HepG2 (cell line): ENCODE data around the gene CAPN15. TPM values are rescaled to one million over a fixed set of nuclear protein-coding genes. Genes with fewer than 3 reads are reported as not detected.

Experiments used
- ATAC-seq: fragments of 200-7000 bp; cut with Tn5 transposase; 3 replicates; pipeline ENCODE4 v1.9.1; 2020; ENCODE audit warnings: mild to moderate bottlenecking, moderate library complexity
- BruUV-seq: library from RNA; stranded (reverse); fragments of 400-500 nt; replicated peaks from 2 replicates; lab custom pipeline; 2021; lab: Mats Ljungman, UMichigan
- CTCF ChIA-PET: fragments of 300-600 bp; formaldehyde crosslinking; extraction: SDS; loops from one replicate; lab custom pipeline; 2021; ENCODE audit warnings: low total read pairs, inconsistent platforms, low intra/inter-chr PET ratio; lab: Yijun Ruan, JAX
- POLR2A ChIA-PET: fragments of 350-600 bp; sonication (Branson Sonifier 250); formaldehyde crosslinking; loops from one replicate; lab custom pipeline; 2020; ENCODE audit warnings: antibody characterized with exemption, inconsistent platforms; lab: Yijun Ruan, JAX
- DNase-seq: peaks from one replicate; pipeline ENCODE4 v3.0.0-alpha.2; 2015; ENCODE audit warnings: low spot score
- FAIRE-seq: peaks from 3 replicates; lab custom pipeline; 2011; peaks lifted over from hg19 to GRCh38; lab: Jason Lieb, UNC
- H2AFZ ChIP-seq: one replicate; pipeline ENCODE4 v1.6.1; 2011; ENCODE audit warnings: low read length, inconsistent platforms
- H3K27ac ChIP-seq: fragments of 300-600 bp; 3 replicates; pipeline ENCODE4 v1.8.0; 2011; ENCODE audit warnings: mixed run types, mild to moderate bottlenecking, mixed read lengths, low read length, inconsistent platforms; ENCODE audit not compliant: insufficient read depth; ENCODE audit errors: extremely low read length
- H3K27me3 ChIP-seq, 2 experiments: fragments of 200-600 bp in 1 of 2; 2 replicates in 1 of 2; 3 replicates in 1 of 2; pipeline versions ENCODE4 v1.6.0 to v1.8.0; 2011; ENCODE audit warnings: low read length in 2 of 2, mild to moderate bottlenecking in 2 of 2, moderate library complexity in 2 of 2, inconsistent platforms in 1 of 2; ENCODE audit not compliant: insufficient read depth in 2 of 2, control insufficient read depth in 1 of 2
- H3K36me3 ChIP-seq, 2 experiments: fragments of 200-600 bp in 1 of 2; replicated peaks in 1 of 2; 2 replicates in 1 of 2; 3 replicates in 1 of 2; pipeline versions ENCODE4 v1.5.1 to v1.8.0; 2011; ENCODE audit warnings: low read length in 2 of 2, inconsistent platforms in 1 of 2; ENCODE audit not compliant: insufficient read depth in 2 of 2, control insufficient read depth in 1 of 2
- H3K4me1 ChIP-seq: 2 replicates; pipeline ENCODE4 v1.5.1; 2012; ENCODE audit warnings: low read length, inconsistent platforms; ENCODE audit not compliant: insufficient read depth
- H3K4me2 ChIP-seq: 2 replicates; pipeline ENCODE4 v1.6.0; 2011; ENCODE audit warnings: low read depth, low read length, inconsistent platforms
- H3K4me3 ChIP-seq, 3 experiments: fragments of 200-600 bp in 1 of 3; sonication (generic), shearing (Covaris generic) in 1 of 3; replicated peaks in 1 of 3; 2 replicates each; pipeline ENCODE4 v1.5.1; 2011 to 2016; ENCODE audit warnings: low read length in 3 of 3, inconsistent platforms in 2 of 3, low read depth in 2 of 3, mild to moderate bottlenecking in 2 of 3, control low read depth in 1 of 3, mixed read lengths in 1 of 3; ENCODE audit not compliant: insufficient read depth in 1 of 3
- H3K79me2 ChIP-seq: one replicate; pipeline ENCODE4 v1.6.1; 2011; ENCODE audit warnings: low read length, inconsistent platforms; ENCODE audit not compliant: insufficient read depth
- H3K9ac ChIP-seq: 2 replicates; pipeline ENCODE4 v1.6.0; 2011; ENCODE audit warnings: mild to moderate bottlenecking, low read depth, low read length, inconsistent platforms; ENCODE audit not compliant: insufficient read depth
- H3K9me3 ChIP-seq: 2 replicates; pipeline ENCODE4 v1.5.1; 2012; ENCODE audit warnings: mild to moderate bottlenecking, low read length
- H4K20me1 ChIP-seq: 2 replicates; pipeline ENCODE4 v1.6.0; 2011; ENCODE audit warnings: inconsistent platforms, mild to moderate bottlenecking, low read length, moderate library complexity; ENCODE audit not compliant: insufficient read depth
- ERF ChIP-seq: IDR thresholded peaks from 2 replicates; pipeline ENCODE4 v1.6.1; 2018; ENCODE audit warnings: missing biosample characterization, missing genetic modification reagents
- ETV5 ChIP-seq: IDR thresholded peaks from 2 replicates; pipeline ENCODE4 v1.6.1; 2018; ENCODE audit warnings: missing biosample characterization, missing genetic modification reagents, inconsistent platforms, borderline replicate concordance
- HMGXB4 ChIP-seq, 2 experiments: sonication (generic) in 1 of 2; formaldehyde crosslinking in 1 of 2; IDR thresholded peaks; 2 replicates each; pipeline versions ENCODE4 v1.4.0 to v1.6.1; 2018 to 2020; ENCODE audit warnings: missing genetic modification reagents in 2 of 2, borderline replicate concordance in 1 of 2, low read depth in 1 of 2, mild to moderate bottlenecking in 1 of 2, missing biosample characterization in 1 of 2
- HOXD1 ChIP-seq: sonication (generic); formaldehyde crosslinking; IDR thresholded peaks from 2 replicates; pipeline ENCODE4 v1.5.0; 2020; ENCODE audit warnings: missing genetic modification reagents
- SAP130 ChIP-seq: IDR thresholded peaks from 2 replicates; pipeline ENCODE4 v1.6.1; 2016; ENCODE audit warnings: low read depth
- STAG1 ChIP-seq: sonication (generic); formaldehyde crosslinking; IDR thresholded peaks from 2 replicates; pipeline ENCODE4 v1.4.0; 2020; ENCODE audit warnings: missing genetic modification reagents
- ZNF441 ChIP-seq: sonication (generic); formaldehyde crosslinking; IDR thresholded peaks from 2 replicates; pipeline ENCODE4 v1.7.0; 2021; ENCODE audit warnings: missing genetic modification reagents, borderline replicate concordance
- ZNF468 ChIP-seq: sonication (generic); formaldehyde crosslinking; IDR thresholded peaks from 2 replicates; pipeline ENCODE4 v1.8.0; 2022; ENCODE audit warnings: mild to moderate bottlenecking, moderate library complexity, missing genetic modification reagents
- ZNF547 ChIP-seq: sonication (generic); formaldehyde crosslinking; IDR thresholded peaks from 2 replicates; pipeline ENCODE4 v1.5.1; 2020; ENCODE audit warnings: mild to moderate bottlenecking, missing genetic modification reagents
- ZNF574 ChIP-seq: sonication (generic); formaldehyde crosslinking; IDR thresholded peaks from 2 replicates; pipeline ENCODE4 v1.4.0; 2020; ENCODE audit warnings: missing genetic modification reagents
- ZNF614 ChIP-seq: IDR thresholded peaks from 2 replicates; pipeline ENCODE4 v1.6.1; 2018; ENCODE audit warnings: missing biosample characterization, missing genetic modification reagents, inconsistent platforms, borderline replicate concordance
- ZNF687 ChIP-seq: sonication (generic); formaldehyde crosslinking; IDR thresholded peaks from 2 replicates; pipeline ENCODE4 v1.5.1; 2020; ENCODE audit warnings: mild to moderate bottlenecking, missing genetic modification reagents, moderate library complexity
- ZSCAN21 ChIP-seq: sonication (generic); formaldehyde crosslinking; IDR thresholded peaks from 2 replicates; pipeline ENCODE4 v1.8.0; 2022; ENCODE audit warnings: mild to moderate bottlenecking, missing genetic modification reagents, moderate library complexity, borderline replicate concordance
- ZSCAN22 ChIP-seq: sonication (generic); formaldehyde crosslinking; IDR thresholded peaks from 2 replicates; pipeline ENCODE4 v1.4.0; 2020; ENCODE audit warnings: mild to moderate bottlenecking, missing genetic modification reagents
- ZSCAN25 ChIP-seq: sonication (generic); formaldehyde crosslinking; IDR thresholded peaks from 2 replicates; pipeline ENCODE4 v1.8.0; 2022; ENCODE audit warnings: mild to moderate bottlenecking, missing genetic modification reagents
- WGBS: methylation state at CpG from one replicate; pipeline ENCODE4 v1.1.6; 2017; ENCODE audit warnings: low lambda C conversion rate; 5-methylcytosine and 5-hydroxymethylcytosine counted together
- in situ Hi-C: cut with HindIII; loops from 2 replicates; pipeline ENCODE4 v1.10.0; 2017; ENCODE audit warnings: low pct_unique_long_range_greater_than_20kb; ENCODE audit not compliant: extremely low pct_ligation_motif_present
- intact Hi-C: fragments of 100-400 bp; cut with micrococcal nuclease; formaldehyde crosslinking; loops from one replicate; pipeline ENCODE4 v1.10.0; 2022; ENCODE audit not compliant: unreplicated experiment
- polyA plus RNA-seq, 8 experiments: library from polyadenylated mRNA; depleted of rRNA in 3 of 8; stranded (reverse) in 7 of 8; unstranded in 1 of 8; fragments of >200 nt; fragmentation: Illumina TruSeq in 4 of 8; extraction: Trizol in 4 of 8; gene quantifications; 2 replicates each; pipeline versions ENCODE4 v1.2.1 to v1.2.3, GENCODE V29; 2011 to 2016; ENCODE audit warnings: low read depth in 4 of 8, missing spikeins in 1 of 8, mixed read lengths in 1 of 8; ENCODE audit not compliant: insufficient read depth in 1 of 8
- total RNA-seq, 5 experiments: library from RNA; depleted of rRNA; stranded (reverse); fragments of >200 nt; fragmentation: Illumina TruSeq; extraction: Trizol; gene quantifications; 2 replicates each; pipeline ENCODE4 v1.2.3, GENCODE V29; 2016; ENCODE audit warnings: low read depth in 1 of 5

CAPN15 gene
- total and polyA plus RNA-seq, 2 of the 13 experiments (the other 11 are each of a cell fraction or from before 2014, with no cell fraction given) = 14.9 to 24.5 TPM

- FAIRE-seq (no peak), ATAC-seq (peak; percentile 49), DNase-seq (no peak)
- no peaks in the 10 kb centered on the region for H3K27me3 ChIP-seq
- intact Hi-C loops (no loop called here), in situ Hi-C loops (no loop called here)
- no peak overlapping the region for H3K4me3 ChIP-seq
- BruUV-seq = no TSS peak
- no peak overlapping the region for H2AFZ ChIP-seq
- peaks cover 12% of the 10 kb centered on the region for H3K4me1 ChIP-seq
- H3K4me2 ChIP-seq = no peak overlapping the region; the same call in 1 of the 2 replicates
- ChIA-PET CTCF (no interaction called here), POLR2A (interaction anchor here (1.0 to 1.4 kb wide), 3 partner anchors 9 to 60 kb away, joined by 3 to 5 read pairs (median 3); partner anchors contain the start of gene METTL26)
- 78% methylated on average over 10 of the region's 21 CpGs for WGBS
- H3K9ac ChIP-seq = no peak overlapping the region
- H3K36me3 ChIP-seq = peaks cover 1 to 5% of the 10 kb centered on the region in 2 experiments; a peak in 1 of 5 replicates
- H4K20me1 ChIP-seq = no peaks in the 10 kb centered on the region
- no peak overlapping the region for H3K27ac ChIP-seq
- H3K9me3 ChIP-seq = no peaks in the 10 kb centered on the region
- no peaks in the 10 kb centered on the region for H3K79me2 ChIP-seq
- TF ChIP-seq ZSCAN25 (CRISPR knock-in tag) (no peak), ZNF441 (CRISPR knock-in tag) (no peak), ZNF687 (CRISPR knock-in tag) (peak; percentile 64), ZSCAN21 (0 out of 2 replicates have a peak, but pooled peaks have one; percentile 22), ERF (CRISPR knock-in tag) (0 out of 2 replicates have a peak, but pooled peaks have one; percentile 17), ZNF614 (CRISPR knock-in tag) (0 out of 2 replicates have a peak, but pooled peaks have one; percentile 25), SAP130 (CRISPR knock-in tag) (peak; percentile 56), ZNF574 (CRISPR knock-in tag) (no peak), HMGXB4 (CRISPR knock-in tag; IDR thresholded peaks at IDR 0.05; ENCODE audit: borderline replicate concordance in 1 of 2, low read depth in 1 of 2) (no peak), ETV5 (CRISPR knock-in tag) (peak; percentile 22; the same call in 1 of the 2 replicates), HOXD1 (CRISPR knock-in tag) (0 out of 2 replicates have a peak, but pooled peaks have one; percentile 37), ZNF547 (CRISPR knock-in tag) (0 out of 2 replicates have a peak, but pooled peaks have one; percentile 25), ZNF468 (CRISPR knock-in tag) (no peak), STAG1 (CRISPR knock-in tag) (peak; percentile 64), ZSCAN22 (no peak)
Measured at GRCh38 chr16:576197-576822, 48.8 kb downstream of the CAPN15 start.
